ENCODE data around the gene MTA2. TPM values are rescaled to one million over a fixed set of nuclear protein-coding genes. Genes with fewer than 3 reads are reported as not detected.

Gene MTA2
- total and polyA plus RNA-seq, 2 of the 8 experiments (the other 6 are each of a cell fraction or from before 2014, with no cell fraction given) = 25.7 to 114 TPM

DNA sequence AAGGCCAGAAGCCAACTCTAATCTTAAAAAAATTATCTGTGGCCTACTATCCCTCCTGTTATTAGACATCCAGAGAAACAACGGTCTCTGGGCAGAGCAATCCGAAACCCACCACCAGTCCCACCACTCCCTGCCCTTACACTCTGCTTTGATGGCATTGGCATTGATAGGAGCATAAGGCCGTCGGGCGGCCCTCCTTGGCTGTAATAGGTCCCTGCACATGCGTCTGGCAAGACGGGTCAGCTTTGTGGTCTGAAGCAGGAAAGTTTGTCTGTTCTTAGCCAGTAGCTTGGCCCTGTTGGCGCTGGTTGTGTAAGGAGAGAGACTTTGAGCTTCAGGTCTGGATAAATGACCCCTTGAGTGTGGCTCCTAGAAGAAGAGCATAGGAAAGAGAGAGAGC lies 6.5 kb downstream of the MTA2 start:
- peaks cover 36 to 49% (median 39%) of the 10 kb centered on the region in 4 experiments for H3K36me3 ChIP-seq (ENCODE audit: control insufficient read depth in 2 of 4, insufficient read depth in 4 of 4, low read length in 3 of 4)
- no peak overlapping the region for H3K4ac ChIP-seq (replicated peaks; ENCODE audit: insufficient read length, low read depth, low read length)
- no peak overlapping the region for H3K18ac ChIP-seq (ENCODE audit: extremely low read depth, low read length)
- H3K27ac ChIP-seq (ENCODE audit: low read depth, low read length) = no peak overlapping the region
- no peak overlapping the region for H3K4me2 ChIP-seq (ENCODE audit: insufficient read depth in 1 of 2, low read depth in 2 of 2, low read length in 2 of 2)
- no peaks in the 10 kb centered on the region for H3K27me3 ChIP-seq (replicated peaks in 1 of 4; ENCODE audit: control insufficient read depth in 3 of 4, extremely low read depth in 1 of 4, insufficient read depth in 3 of 4, low read length in 3 of 4)
- WGBS, 2 experiments (ENCODE audit: extremely low coverage in 1 of 2, insufficient coverage in 1 of 2, insufficient read length in 1 of 2, insufficient replicate concordance in 2 of 2, low coverage in 1 of 2, low lambda C conversion rate in 2 of 2, missing lambda C conversion rate in 1 of 2) = 95% methylated on average over 8 of the region's 8 CpGs; no CpG with 5 or more reads in 1 of the 2 experiments
- no peak overlapping the region for H4K5ac ChIP-seq (ENCODE audit: insufficient read length, low read depth, low read length)
- H3K56ac ChIP-seq (replicated peaks; ENCODE audit: insufficient read length, low read depth, low read length) = no peak overlapping the region
- no peak overlapping the region for H4K8ac ChIP-seq (ENCODE audit: extremely low read depth, insufficient read depth, low read length)
- no peak overlapping the region for H2BK15ac ChIP-seq (ENCODE audit: low read length)
- DNase-seq (ENCODE audit: low read depth in 1 of 2, low spot score in 2 of 2) = no peak
- H3K14ac ChIP-seq (ENCODE audit: insufficient read length) = no peak overlapping the region
- H2BK12ac ChIP-seq (ENCODE audit: low read depth, low read length) = no peak overlapping the region
- H3K9me3 ChIP-seq (ENCODE audit: insufficient read depth in 2 of 2, low read depth in 1 of 2, low read length in 1 of 2) = no peaks in the 10 kb centered on the region
- H3K4me1 ChIP-seq (replicated peaks in 1 of 4; ENCODE audit: control insufficient read depth in 3 of 4, insufficient read depth in 4 of 4, low read length in 3 of 4) = peaks cover 4 to 10% (median 8%) of the 10 kb centered on the region in 4 experiments; a peak in 6 of 7 replicates
- H2AFZ ChIP-seq (ENCODE audit: low read length) = no peak overlapping the region
- CTCF ChIA-PET (ENCODE audit: partially characterized antibody) = interaction anchor here (0.6 to 7.2 kb wide), 6 partner anchors 12 to 51 kb away, joined by 3 to 97 read pairs (median 6); partner anchors contain the start of gene B3GAT3
- no peaks in the 10 kb centered on the region for H3K79me1 ChIP-seq (ENCODE audit: low read depth, low read length)
- no peak for FAIRE-seq
- H4K91ac ChIP-seq (replicated peaks; ENCODE audit: insufficient read length, low read length) = no peak overlapping the region
- no peak overlapping the region for H2BK20ac ChIP-seq (ENCODE audit: low read length)
- peaks cover 4 to 8% of the 10 kb centered on the region in 2 experiments for H4K20me1 ChIP-seq (replicated peaks in 1 of 2; ENCODE audit: control insufficient read depth in 1 of 2, insufficient read depth in 2 of 2, low read length in 2 of 2)
- H2BK120ac ChIP-seq (replicated peaks; ENCODE audit: low read depth, low read length) = no peak overlapping the region
- H3K23ac ChIP-seq (ENCODE audit: insufficient read length) = no peak overlapping the region
- no peak overlapping the region for H3K9ac ChIP-seq (replicated peaks in 1 of 4; ENCODE audit: extremely low read depth in 1 of 4, low read depth in 3 of 4, low read length in 3 of 4)
- H2BK5ac ChIP-seq (ENCODE audit: low read depth, low read length) = no peak overlapping the region
- peaks cover 6% of the 10 kb centered on the region for H3K23me2 ChIP-seq (ENCODE audit: low read depth, low read length)
- no peak overlapping the region for H3K4me3 ChIP-seq (ENCODE audit: extremely low read depth in 1 of 4, insufficient read depth in 2 of 4, low read depth in 3 of 4, low read length in 4 of 4)
- H2AK5ac ChIP-seq (ENCODE audit: low read depth, low read length) = no peak overlapping the region
- H3K79me2 ChIP-seq (ENCODE audit: control insufficient read depth in 1 of 2, insufficient read depth in 2 of 2, low read length in 2 of 2) = peaks cover 0 to 27% of the 10 kb centered on the region in 2 experiments; a peak in 2 of 4 replicates
- POLR2A ChIA-PET (ENCODE audit: partially characterized antibody) = interaction anchor here (0.6 to 12.3 kb wide), 10 partner anchors 15 to 114 kb away, joined by 3 to 235 read pairs (median 6); partner anchors contain the start of genes B3GAT3, CSKMT, EEF1G and EML3
- TF ChIP-seq E2F6 (IDR thresholded peaks at IDR 0.05) (no peak), RFX5 (IDR thresholded peaks at IDR 0.05; ENCODE audit: borderline replicate concordance, low read depth, low read length) (no peak), RBBP5 (IDR thresholded peaks at IDR 0.05; ENCODE audit: borderline replicate concordance, low read depth, low read length) (no peak), GABPA (IDR thresholded peaks at IDR 0.05; ENCODE audit: borderline replicate concordance, insufficient read depth, low read length) (no peak), ASH2L (IDR thresholded peaks at IDR 0.05; ENCODE audit: low read length) (no peak), SP2 (IDR thresholded peaks at IDR 0.05; ENCODE audit: low read length) (no peak), CBX5 (IDR thresholded peaks at IDR 0.05; ENCODE audit: low read depth, low read length) (no peak), MAFK (IDR thresholded peaks at IDR 0.05; ENCODE audit: low read depth, low read length) (no peak), TEAD4 (IDR thresholded peaks at IDR 0.05; ENCODE audit: low read depth, low read length) (no peak), SIX5 (IDR thresholded peaks at IDR 0.05; ENCODE audit: low read depth, low read length) (no peak), FOSL1 (IDR thresholded peaks at IDR 0.05; ENCODE audit: insufficient read depth, low read depth, low read length) (no peak)
- TF ChIP-seq, protein P1, sequence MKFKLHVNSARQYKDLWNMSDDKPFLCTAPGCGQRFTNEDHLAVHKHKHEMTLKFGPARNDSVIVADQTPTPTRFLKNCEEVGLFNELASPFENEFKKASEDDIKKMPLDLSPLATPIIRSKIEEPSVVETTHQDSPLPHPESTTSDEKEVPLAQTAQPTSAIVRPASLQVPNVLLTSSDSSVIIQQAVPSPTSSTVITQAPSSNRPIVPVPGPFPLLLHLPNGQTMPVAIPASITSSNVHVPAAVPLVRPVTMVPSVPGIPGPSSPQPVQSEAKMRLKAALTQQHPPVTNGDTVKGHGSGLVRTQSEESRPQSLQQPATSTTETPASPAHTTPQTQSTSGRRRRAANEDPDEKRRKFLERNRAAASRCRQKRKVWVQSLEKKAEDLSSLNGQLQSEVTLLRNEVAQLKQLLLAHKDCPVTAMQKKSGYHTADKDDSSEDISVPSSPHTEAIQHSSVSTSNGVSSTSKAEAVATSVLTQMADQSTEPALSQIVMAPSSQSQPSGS (IDR thresholded peaks at IDR 0.05; ENCODE audit: low read length) = no peak

All from H1 (cell line).